H1 (cell line): ENCODE measurements around the gene DHRS2. TPM values are rescaled to one million over a fixed set of nuclear protein-coding genes. Genes with fewer than 3 reads are reported as not detected.

Experiments used
- CTCF ChIA-PET: fragments of 300-600 bp; sonication (Branson Sonifier 250); formaldehyde crosslinking; loops from one replicate; lab custom pipeline; 2021; ENCODE audit not compliant: partially characterized antibody; lab: Charles Lee
- POLR2A ChIA-PET: fragments of 300-600 bp; sonication (Branson Sonifier 250); formaldehyde crosslinking; loops from one replicate; lab custom pipeline; 2021; ENCODE audit warnings: inconsistent platforms; ENCODE audit not compliant: partially characterized antibody; lab: Charles Lee
- DNase-seq, 2 experiments: peaks; one replicate each; pipeline versions ENCODE4 v3.0.0 to v3.0.0-alpha.2; 2010 to 2022; ENCODE audit warnings: low spot score in 2 of 2, low read depth in 1 of 2, mixed read lengths in 1 of 2
- FAIRE-seq: peaks from 2 replicates; lab custom pipeline; 2011; peaks lifted over from hg19 to GRCh38; lab: Jason Lieb, UNC
- H2AFZ ChIP-seq: 2 replicates; pipeline ENCODE4 v1.8.1; 2012; ENCODE audit warnings: low read length, inconsistent platforms
- H2AK5ac ChIP-seq: 2 replicates; pipeline ENCODE4 v1.6.1; 2013; ENCODE audit warnings: low read depth, low read length
- H2BK120ac ChIP-seq: replicated peaks from 2 replicates; pipeline ENCODE3; 2013; ENCODE audit warnings: low read depth, low read length, inconsistent platforms
- H2BK12ac ChIP-seq: 2 replicates; pipeline ENCODE4 v1.6.1; 2013; ENCODE audit warnings: low read depth, low read length
- H2BK15ac ChIP-seq: 2 replicates; pipeline ENCODE4 v1.6.1; 2013; ENCODE audit warnings: low read length
- H2BK20ac ChIP-seq: 2 replicates; pipeline ENCODE4 v1.6.1; 2013; ENCODE audit warnings: low read length
- H2BK5ac ChIP-seq: 2 replicates; pipeline ENCODE4 v1.6.1; 2013; ENCODE audit warnings: low read depth, low read length
- H3K14ac ChIP-seq: 2 replicates; pipeline ENCODE4 v1.6.1; 2013; ENCODE audit warnings: inconsistent platforms; ENCODE audit not compliant: insufficient read length
- H3K18ac ChIP-seq: 2 replicates; pipeline ENCODE4 v1.6.1; 2013; ENCODE audit warnings: low read length; ENCODE audit errors: extremely low read depth
- H3K23ac ChIP-seq: 2 replicates; pipeline ENCODE4 v1.6.1; 2013; ENCODE audit warnings: inconsistent platforms; ENCODE audit not compliant: insufficient read length
- H3K23me2 ChIP-seq: 2 replicates; pipeline ENCODE4 v1.6.1; 2013; ENCODE audit warnings: low read depth, low read length
- H3K27ac ChIP-seq: 2 replicates; pipeline ENCODE4 v1.6.1; 2011; ENCODE audit warnings: low read depth, low read length, inconsistent platforms
- H3K27me3 ChIP-seq, 4 experiments: replicated peaks in 1 of 4; 1 replicate in 1 of 4; 2 replicates in 3 of 4; pipeline versions ENCODE4 v1.6.1 to v1.8.1; 2011 to 2013; ENCODE audit warnings: low read length in 3 of 4, mild to moderate bottlenecking in 3 of 4, inconsistent platforms in 2 of 4, mixed read lengths in 2 of 4, moderate library complexity in 1 of 4; ENCODE audit not compliant: control insufficient read depth in 3 of 4, insufficient read depth in 3 of 4; ENCODE audit errors: extremely low read depth in 1 of 4
- H3K36me3 ChIP-seq, 4 experiments: 2 replicates each; pipeline versions ENCODE4 v1.6.1 to v1.8.1; 2011 to 2013; ENCODE audit warnings: mild to moderate bottlenecking in 4 of 4, low read length in 3 of 4, moderate library complexity in 2 of 4, control low read depth in 1 of 4, inconsistent platforms in 1 of 4; ENCODE audit not compliant: insufficient read depth in 4 of 4, control insufficient read depth in 2 of 4
- H3K4ac ChIP-seq: replicated peaks from 2 replicates; pipeline ENCODE3; 2013; ENCODE audit warnings: low read length, low read depth, mixed read lengths, inconsistent platforms; ENCODE audit not compliant: insufficient read length
- H3K4me1 ChIP-seq, 4 experiments: replicated peaks in 1 of 4; 1 replicate in 1 of 4; 2 replicates in 3 of 4; pipeline versions ENCODE4 v1.6.1 to v1.8.1; 2011 to 2013; ENCODE audit warnings: low read length in 3 of 4, inconsistent platforms in 2 of 4, mixed read lengths in 1 of 4; ENCODE audit not compliant: insufficient read depth in 4 of 4, control insufficient read depth in 3 of 4
- H3K4me2 ChIP-seq, 2 experiments: 2 replicates each; pipeline versions ENCODE4 v1.6.1 to v1.8.1; 2011 to 2013; ENCODE audit warnings: low read depth in 2 of 2, low read length in 2 of 2, control low read depth in 1 of 2, inconsistent platforms in 1 of 2, mild to moderate bottlenecking in 1 of 2; ENCODE audit not compliant: insufficient read depth in 1 of 2
- H3K4me3 ChIP-seq, 4 experiments: fragments of 200-600, 300-600 bp in 1 of 4; sonication (generic), shearing (Covaris generic), sonication (Bioruptor Twin) in 1 of 4; 2 replicates each; pipeline versions ENCODE4 v1.5.1 to v1.8.1; 2011 to 2016; ENCODE audit warnings: low read length in 4 of 4, low read depth in 3 of 4, control low read depth in 2 of 4, inconsistent platforms in 2 of 4, mild to moderate bottlenecking in 2 of 4, mixed read lengths in 1 of 4, moderate library complexity in 1 of 4; ENCODE audit not compliant: insufficient read depth in 2 of 4; ENCODE audit errors: extremely low read depth in 1 of 4
- H3K56ac ChIP-seq: replicated peaks from 2 replicates; pipeline ENCODE3; 2013; ENCODE audit warnings: low read depth, mild to moderate bottlenecking, mixed read lengths, low read length, inconsistent platforms; ENCODE audit not compliant: insufficient read length
- H3K79me1 ChIP-seq: 2 replicates; pipeline ENCODE4 v1.6.1; 2013; ENCODE audit warnings: low read depth, low read length, control low read depth
- H3K79me2 ChIP-seq, 2 experiments: 2 replicates each; pipeline versions ENCODE4 v1.6.1 to v1.8.1; 2012 to 2013; ENCODE audit warnings: low read length in 2 of 2, mild to moderate bottlenecking in 2 of 2, inconsistent platforms in 1 of 2; ENCODE audit not compliant: insufficient read depth in 2 of 2, control insufficient read depth in 1 of 2
- H3K9ac ChIP-seq, 4 experiments: replicated peaks in 1 of 4; 1 replicate in 1 of 4; 2 replicates in 3 of 4; pipeline versions ENCODE4 v1.6.1 to v1.8.1; 2011 to 2013; ENCODE audit warnings: low read depth in 3 of 4, low read length in 3 of 4, control low read depth in 2 of 4, mild to moderate bottlenecking in 2 of 4, moderate library complexity in 2 of 4, inconsistent platforms in 1 of 4; ENCODE audit errors: extremely low read depth in 1 of 4
- H3K9me3 ChIP-seq, 2 experiments: 2 replicates each; pipeline versions ENCODE4 v1.6.1 to v1.8.1; 2012 to 2013; ENCODE audit warnings: mild to moderate bottlenecking in 2 of 2, moderate library complexity in 2 of 2, control low read depth in 1 of 2, inconsistent platforms in 1 of 2, low read depth in 1 of 2, low read length in 1 of 2, mixed read lengths in 1 of 2; ENCODE audit not compliant: insufficient read depth in 2 of 2
- H4K20me1 ChIP-seq, 2 experiments: replicated peaks in 1 of 2; 2 replicates each; pipeline versions ENCODE3 to v1.8.1; 2011 to 2013; ENCODE audit warnings: inconsistent platforms in 2 of 2, low read length in 2 of 2, mild to moderate bottlenecking in 1 of 2; ENCODE audit not compliant: insufficient read depth in 2 of 2, control insufficient read depth in 1 of 2
- H4K5ac ChIP-seq: 2 replicates; pipeline ENCODE4 v1.6.1; 2013; ENCODE audit warnings: low read length, low read depth, mixed read lengths, inconsistent platforms; ENCODE audit not compliant: insufficient read length
- H4K8ac ChIP-seq: 2 replicates; pipeline ENCODE4 v1.8.0; 2013; ENCODE audit warnings: mild to moderate bottlenecking, moderate library complexity, low read length, inconsistent platforms; ENCODE audit not compliant: insufficient read depth; ENCODE audit errors: extremely low read depth
- H4K91ac ChIP-seq: replicated peaks from 2 replicates; pipeline ENCODE3; 2013; ENCODE audit warnings: low read length, mixed read lengths, inconsistent platforms; ENCODE audit not compliant: insufficient read length
- CHD1 ChIP-seq: IDR thresholded peaks from 2 replicates; pipeline ENCODE4 v1.6.1; 2012; ENCODE audit warnings: low read depth, low read length, improper control_type of control experiment
- EP300 ChIP-seq, 2 experiments: IDR thresholded peaks; 1 replicate in 1 of 2; 2 replicates in 1 of 2; pipeline ENCODE4 v1.6.1; 2011 to 2012; ENCODE audit warnings: low read depth in 2 of 2, low read length in 2 of 2, mild to moderate bottlenecking in 2 of 2, borderline replicate concordance in 1 of 2, inconsistent platforms in 1 of 2, moderate library complexity in 1 of 2
- EZH2 ChIP-seq: fragments of 200-600 bp; sonication (generic); IDR thresholded peaks from 2 replicates; pipeline ENCODE4 v1.7.1; 2012; ENCODE audit warnings: low read depth, mild to moderate bottlenecking, moderate library complexity, low read length, inconsistent platforms; ENCODE audit not compliant: severe bottlenecking
- GABPA ChIP-seq: IDR thresholded peaks from 2 replicates; pipeline ENCODE4 v1.6.1; 2011; ENCODE audit warnings: mild to moderate bottlenecking, low read length, moderate library complexity, borderline replicate concordance; ENCODE audit not compliant: insufficient read depth
- POU5F1 ChIP-seq: IDR thresholded peaks from 2 replicates; pipeline ENCODE4 v1.6.1; 2011; ENCODE audit warnings: low read depth, mild to moderate bottlenecking, low read length, moderate library complexity
- RNF2 ChIP-seq: fragments of 200-900, 300-1000 bp; sonication (generic); IDR thresholded peaks from 2 replicates; pipeline ENCODE4 v1.7.1; 2016; ENCODE audit warnings: borderline replicate concordance, low read depth, mild to moderate bottlenecking, antibody characterized with exemption, low read length; ENCODE audit not compliant: poor library complexity, severe bottlenecking; ENCODE audit errors: missing control alignments
- SIRT6 ChIP-seq: IDR thresholded peaks from one replicate; pipeline ENCODE4 v1.7.1; 2012; ENCODE audit warnings: low read length, inconsistent platforms
- SP4 ChIP-seq: IDR thresholded peaks from 2 replicates; pipeline ENCODE4 v1.6.1; 2012; ENCODE audit warnings: low read length, inconsistent platforms
- SUZ12 ChIP-seq: fragments of 200-600 bp; sonication (generic); IDR thresholded peaks from 2 replicates; pipeline ENCODE4 v1.6.1; 2012; ENCODE audit warnings: mild to moderate bottlenecking, inconsistent platforms, low read length, moderate library complexity, mixed read lengths
- TEAD4 ChIP-seq: IDR thresholded peaks from 2 replicates; pipeline ENCODE4 v1.6.1; 2012; ENCODE audit warnings: low read depth, low read length, inconsistent platforms, mixed read lengths
- polyA plus RNA-seq, 7 experiments: library from polyadenylated mRNA; depleted of rRNA in 3 of 7; stranded (reverse) in 5 of 7; unstranded in 2 of 7; fragments of >200 nt in 5 of 7; fragments of 200-250 nt in 2 of 7; gene quantifications; 1 replicate in 5 of 7; 2 replicates in 1 of 7; 4 replicates in 1 of 7; pipeline versions ENCODE4 v1.2.1 to v1.2.3, GENCODE V29; 2011 to 2013; ENCODE audit warnings: missing spikeins in 2 of 7, mixed read lengths in 2 of 7
- total RNA-seq: library from RNA; stranded (reverse); fragmentation: NEBNext Ultra II Directional; extraction: Animal tissue kit (Norgen Biotek cat#: 25700); gene quantifications from 2 replicates; pipeline ENCODE4 v1.2.1, GENCODE V29; 2021
- TF ChIP-seq, protein P1 (sequence below): IDR thresholded peaks from 2 replicates; pipeline ENCODE4 v1.6.1; 2012; ENCODE audit warnings: inconsistent platforms
- TF ChIP-seq, protein P2 (sequence below): IDR thresholded peaks from 2 replicates; pipeline ENCODE4 v1.6.1; 2012; ENCODE audit warnings: low read length, inconsistent platforms

Gene DHRS2
- total and polyA plus RNA-seq, 2 of the 8 experiments (the other 6 are each of a cell fraction or from before 2014, with no cell fraction given), result 1.1 to 3.5 TPM

DNA sequence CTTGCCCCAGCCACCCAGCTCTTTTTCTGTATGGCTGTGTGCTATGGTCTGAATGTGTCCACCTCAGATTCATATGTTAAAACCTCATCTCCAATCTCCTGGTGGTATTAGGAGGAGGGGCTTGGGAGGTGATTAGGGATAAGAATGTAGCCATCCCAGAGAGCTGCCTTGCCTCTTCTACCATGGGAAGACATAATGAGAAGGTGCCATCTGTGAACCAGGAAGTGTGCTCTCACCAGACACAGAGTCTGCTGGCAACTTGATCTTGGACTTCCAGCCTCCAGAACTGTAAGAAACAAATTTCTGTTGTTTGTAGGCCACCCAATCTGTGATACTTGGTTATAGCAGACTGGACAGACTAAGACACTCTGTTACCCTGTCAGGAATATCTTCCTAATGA is 34.7 kb upstream of the DHRS2 start:
- H2BK5ac ChIP-seq, result no peak overlapping the region
- H2BK20ac ChIP-seq, result no peak overlapping the region
- no peaks in the 10 kb centered on the region for H3K27me3 ChIP-seq
- no peak overlapping the region for H2AFZ ChIP-seq
- no peak overlapping the region for H4K5ac ChIP-seq
- H4K20me1 ChIP-seq, result no peaks in the 10 kb centered on the region
- H2BK15ac ChIP-seq, result no peak overlapping the region
- no peak overlapping the region for H3K9ac ChIP-seq
- H4K91ac ChIP-seq, result no peak overlapping the region
- no peak overlapping the region for H3K4ac ChIP-seq
- no peaks in the 10 kb centered on the region; the same call in 1 of the 2 replicates for H3K23me2 ChIP-seq
- H2BK120ac ChIP-seq, result no peak overlapping the region
- no peak overlapping the region for H3K18ac ChIP-seq
- H4K8ac ChIP-seq, result no peak overlapping the region
- no peak overlapping the region for H3K56ac ChIP-seq
- DNase-seq, result no peak
- POLR2A ChIA-PET, result interaction anchor here (0.6 to 1.9 kb wide), 2 partner anchors 16 to 18 kb away, joined by 3 to 4 read pairs; no protein-coding TSS in a partner anchor
- no peaks in the 10 kb centered on the region for H3K79me1 ChIP-seq
- H3K4me3 ChIP-seq, result no peak overlapping the region
- no peaks in the 10 kb centered on the region for H3K79me2 ChIP-seq
- H2AK5ac ChIP-seq, result no peak overlapping the region
- CTCF ChIA-PET, result interaction anchor here (0.9 to 2.0 kb wide), 4 partner anchors 12 to 329 kb away, joined by 4 to 5 read pairs (median 4); no protein-coding TSS in a partner anchor
- H3K4me2 ChIP-seq, result no peak overlapping the region
- FAIRE-seq, result no peak
- H3K14ac ChIP-seq, result no peak overlapping the region
- no peak overlapping the region for H3K27ac ChIP-seq
- 0 out of 2 replicates have a peak overlapping the region, but pooled peaks have one; percentile 11 for H2BK12ac ChIP-seq
- H3K9me3 ChIP-seq, result no peaks in the 10 kb centered on the region; a peak in 1 of 4 replicates
- H3K4me1 ChIP-seq, result no peaks in the 10 kb centered on the region
- H3K23ac ChIP-seq, result no peak overlapping the region
- no peaks in the 10 kb centered on the region for H3K36me3 ChIP-seq
- TF ChIP-seq CHD1 (no peak), SUZ12 (no peak), SP4 (no peak), POU5F1 (no peak), EP300 (IDR thresholded peaks at IDR 0.05; ENCODE audit: borderline replicate concordance in 1 of 2, low read depth in 2 of 2, low read length in 2 of 2) (no peak), TEAD4 (no peak), EZH2 (no peak), GABPA (no peak), RNF2 (no peak), SIRT6 (no peak)
- TF ChIP-seq, protein P1, sequence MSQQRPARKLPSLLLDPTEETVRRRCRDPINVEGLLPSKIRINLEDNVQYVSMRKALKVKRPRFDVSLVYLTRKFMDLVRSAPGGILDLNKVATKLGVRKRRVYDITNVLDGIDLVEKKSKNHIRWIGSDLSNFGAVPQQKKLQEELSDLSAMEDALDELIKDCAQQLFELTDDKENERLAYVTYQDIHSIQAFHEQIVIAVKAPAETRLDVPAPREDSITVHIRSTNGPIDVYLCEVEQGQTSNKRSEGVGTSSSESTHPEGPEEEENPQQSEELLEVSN, result no peak
- TF ChIP-seq, protein P2, sequence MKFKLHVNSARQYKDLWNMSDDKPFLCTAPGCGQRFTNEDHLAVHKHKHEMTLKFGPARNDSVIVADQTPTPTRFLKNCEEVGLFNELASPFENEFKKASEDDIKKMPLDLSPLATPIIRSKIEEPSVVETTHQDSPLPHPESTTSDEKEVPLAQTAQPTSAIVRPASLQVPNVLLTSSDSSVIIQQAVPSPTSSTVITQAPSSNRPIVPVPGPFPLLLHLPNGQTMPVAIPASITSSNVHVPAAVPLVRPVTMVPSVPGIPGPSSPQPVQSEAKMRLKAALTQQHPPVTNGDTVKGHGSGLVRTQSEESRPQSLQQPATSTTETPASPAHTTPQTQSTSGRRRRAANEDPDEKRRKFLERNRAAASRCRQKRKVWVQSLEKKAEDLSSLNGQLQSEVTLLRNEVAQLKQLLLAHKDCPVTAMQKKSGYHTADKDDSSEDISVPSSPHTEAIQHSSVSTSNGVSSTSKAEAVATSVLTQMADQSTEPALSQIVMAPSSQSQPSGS, result no peak
